Activated CD4-positive, alpha-beta T cell treated with anti-CD3 and anti-CD28 coated beads, Interleukin-2, Interleukin-4, amounts not matched to agents 100 ng/mL and 50 ng/mL, durations not matched to agents 16 hours and 8 hours (primary cell): ENCODE data around the gene MBD4.
"Not testable (repeated sequence)": the region's sequence is repeated elsewhere in the genome, so short reads cannot be mapped to it uniquely, and the experiment has no call there.

Experiments
- DNase-seq: peaks from one replicate; pipeline ENCODE4 v3.0.0-alpha.2; 2020; ENCODE audit warnings: low spot score

Gene MBD4

DNA sequence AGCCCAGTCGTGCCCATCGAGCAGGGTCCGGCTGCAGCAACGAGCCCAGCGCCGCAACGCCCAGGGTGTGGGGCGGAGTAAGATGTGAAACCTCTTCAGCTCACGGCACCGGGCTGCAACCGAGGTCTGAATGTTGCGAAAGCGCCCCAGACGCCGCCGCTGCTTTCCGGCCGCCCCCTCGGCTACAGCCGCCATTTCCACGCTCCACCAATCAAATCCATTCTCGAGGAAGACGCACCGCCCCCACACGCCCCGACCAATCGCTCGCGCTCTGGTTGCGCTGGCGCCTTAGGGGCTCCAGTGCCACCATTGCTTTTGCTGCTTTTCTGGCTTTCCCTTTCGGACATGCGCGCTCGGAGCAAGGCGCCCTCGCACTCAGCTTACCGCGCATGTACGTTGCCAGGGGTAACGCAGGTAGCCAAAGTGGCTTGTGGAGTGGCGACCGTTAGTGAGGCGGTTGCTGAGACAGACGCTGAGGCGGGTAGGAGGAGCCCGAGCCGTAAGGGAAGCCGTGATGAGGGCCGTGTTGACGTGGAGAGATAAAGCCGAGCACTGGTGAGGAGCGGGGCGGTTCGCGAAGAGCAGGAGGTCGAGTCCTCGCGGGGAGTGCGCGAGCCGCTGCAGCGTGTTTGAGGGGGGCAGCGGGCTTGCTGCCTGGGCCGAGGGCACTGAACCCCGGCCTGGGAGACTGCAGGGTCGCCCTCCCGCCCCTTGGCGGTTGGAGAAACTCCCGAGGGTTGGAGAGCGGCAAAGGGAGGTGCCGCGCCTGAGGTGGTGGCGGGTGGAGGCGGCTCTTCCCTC, at the start of gene MBD4, which contains the start of gene IFT122:
Gene MBD4 (minus strand): TSS at position 132 of the 801 bp plus-strand sequence. CDS start 115 bp downstream, at position 17.
Gene IFT122 (plus strand): TSS at position 408 of the 801 bp plus-strand sequence. CDS start 107 bp downstream, at position 515.
- peak; percentile 99 for DNase-seq

DNA sequence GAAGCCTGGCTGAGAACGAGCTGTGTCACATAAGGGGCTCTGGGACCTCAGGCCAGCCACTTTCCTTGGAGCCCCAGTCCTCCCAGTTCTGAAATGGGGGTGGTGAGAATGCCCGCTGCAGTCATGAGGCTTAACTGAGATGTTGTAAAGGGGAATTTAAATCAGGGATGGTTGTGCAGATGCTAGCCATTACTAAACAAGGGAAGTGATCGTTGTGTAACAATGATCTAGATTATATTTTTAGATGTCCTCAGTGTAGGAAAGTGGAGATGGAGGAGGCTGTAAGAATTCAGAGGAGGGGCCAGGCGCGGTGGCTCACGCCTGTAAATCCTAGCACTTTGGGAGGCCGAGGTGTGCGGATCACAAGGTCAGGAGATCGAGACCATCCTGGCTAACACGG, 49.5 kb upstream of the MBD4 start:
- DNase-seq = not testable (repeated sequence)

DNA sequence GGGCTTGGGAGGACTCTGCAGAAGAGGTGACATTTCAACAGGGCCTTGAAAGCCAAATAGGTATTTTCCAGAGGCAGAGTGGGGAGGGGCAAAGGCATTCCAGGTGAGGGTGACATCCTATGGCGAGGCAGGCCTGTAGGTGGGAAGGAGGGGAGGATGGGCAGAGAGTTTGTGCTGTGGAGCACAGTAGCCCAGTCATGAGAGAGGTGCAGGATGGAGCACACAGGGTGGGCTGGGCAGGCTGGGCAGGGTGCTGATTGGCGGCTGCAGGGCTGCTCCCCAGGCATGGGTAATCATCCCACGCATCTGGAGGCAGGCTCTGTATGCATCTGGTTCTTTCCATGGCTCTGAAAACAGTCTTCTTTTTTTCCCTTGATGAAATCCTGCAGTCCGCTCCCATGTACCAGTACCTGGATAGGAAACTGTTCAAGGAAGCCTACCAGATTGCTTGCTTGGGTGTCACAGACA, 48.2 kb upstream of the MBD4 start:
- DNase-seq = not testable (repeated sequence)

DNA sequence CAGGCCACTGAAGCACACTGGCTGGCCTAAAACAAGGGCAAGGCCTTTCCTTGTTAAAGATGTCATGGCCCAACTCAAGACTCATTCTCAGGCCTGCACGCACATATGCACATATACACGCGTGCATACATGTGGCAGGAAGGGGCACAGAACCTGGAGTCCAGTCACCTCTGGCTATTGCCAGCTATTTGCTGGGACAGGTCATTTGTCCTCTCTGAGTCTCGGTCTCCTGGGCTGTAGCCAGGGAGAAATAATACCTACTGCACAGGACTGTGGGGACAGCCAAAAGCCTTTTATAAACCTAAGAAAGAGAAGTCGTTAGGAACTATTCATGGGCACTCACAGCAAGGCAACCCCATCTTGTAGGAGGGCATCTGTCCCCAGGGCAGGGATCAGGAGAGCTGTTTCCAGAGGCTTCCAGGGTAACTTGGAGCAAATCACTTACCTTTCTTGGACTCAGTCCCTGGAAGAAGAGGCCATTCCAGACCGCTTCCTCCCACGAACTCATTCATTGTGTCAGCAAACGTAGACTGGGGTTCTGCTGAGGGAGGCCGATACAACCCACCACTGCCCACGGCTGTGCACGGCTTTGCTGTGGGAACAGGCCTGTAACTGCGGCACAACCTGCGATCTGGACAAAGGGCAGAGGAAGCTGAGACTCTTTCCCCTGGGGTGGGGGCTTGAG, 47.6 kb upstream of the MBD4 start:
- no peak for DNase-seq

DNA sequence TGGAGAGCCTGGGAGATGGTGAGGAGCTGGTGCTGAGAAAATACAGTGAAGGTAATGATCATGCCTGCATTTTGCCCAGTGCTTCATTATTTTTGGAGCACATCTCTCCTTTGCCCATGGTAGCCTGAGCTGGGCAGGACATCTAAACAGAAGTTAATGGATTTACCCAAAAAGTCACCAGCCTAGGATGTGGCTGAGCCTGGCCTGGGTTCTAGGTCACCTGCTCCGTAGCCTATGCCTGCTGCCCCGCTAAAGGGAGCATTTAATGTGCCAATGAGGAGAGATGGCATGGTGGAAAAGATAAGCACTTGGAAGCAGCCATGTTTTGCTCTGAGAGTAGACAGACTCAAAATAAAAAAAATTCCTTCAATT, 46.9 kb upstream of the MBD4 start:
- DNase-seq = no peak

- DNase-seq = peak; percentile 32
These were observed 46.2 kb upstream of the MBD4 start for GRCh38 chr3:129485721-129486663.

DNA sequence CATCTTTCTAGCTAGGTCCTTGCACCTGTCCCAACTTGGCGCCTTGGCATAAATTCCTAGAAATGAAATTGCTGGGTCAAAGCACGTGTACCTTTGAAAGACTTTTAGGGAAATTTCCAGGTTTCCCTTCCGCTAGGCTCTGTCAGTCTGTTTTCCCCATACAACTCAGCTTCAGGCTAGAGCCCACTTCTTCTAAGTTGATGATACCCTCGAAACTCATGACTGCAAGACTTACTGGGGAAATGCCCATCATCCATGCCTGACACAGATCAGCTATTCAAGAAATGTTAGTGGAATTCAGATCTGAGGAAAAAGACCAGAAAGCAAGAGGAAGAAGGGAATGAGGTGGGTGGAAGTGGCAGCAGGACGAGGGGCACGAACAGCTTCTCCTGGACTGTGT, 45.4 kb upstream of the MBD4 start:
- DNase-seq = not testable (repeated sequence)

DNA sequence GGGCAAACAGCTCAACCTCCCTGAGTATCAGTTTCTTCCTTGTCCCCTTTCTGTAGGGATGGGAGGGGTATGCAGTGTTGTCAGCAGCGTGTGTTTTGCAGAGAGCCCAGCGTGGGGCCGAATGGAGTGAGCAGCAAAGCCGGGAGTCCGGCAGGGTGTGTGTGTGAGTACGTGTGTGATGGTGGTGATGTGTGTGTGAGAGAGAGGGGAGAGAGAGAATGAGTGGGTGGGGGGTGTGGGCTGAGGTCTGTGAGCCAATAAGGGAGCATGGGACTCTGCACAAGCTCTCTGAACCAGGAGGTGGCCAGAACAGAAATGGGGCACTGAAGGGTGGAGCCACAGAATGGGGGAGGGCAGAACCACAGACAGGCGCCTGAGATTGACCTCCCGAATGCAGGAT, 44.1 kb upstream of the MBD4 start:
- DNase-seq = no peak

GRCh38 chr3:129482721-129483120, 43.0 kb upstream of the MBD4 start:
- DNase-seq = no peak

GRCh38 chr3:129481766-129482332, 42.1 kb upstream of the MBD4 start:
- peak; percentile 2 for DNase-seq

GRCh38 chr3:129481225-129481765, 41.5 kb upstream of the MBD4 start:
- not testable (repeated sequence) for DNase-seq

DNA sequence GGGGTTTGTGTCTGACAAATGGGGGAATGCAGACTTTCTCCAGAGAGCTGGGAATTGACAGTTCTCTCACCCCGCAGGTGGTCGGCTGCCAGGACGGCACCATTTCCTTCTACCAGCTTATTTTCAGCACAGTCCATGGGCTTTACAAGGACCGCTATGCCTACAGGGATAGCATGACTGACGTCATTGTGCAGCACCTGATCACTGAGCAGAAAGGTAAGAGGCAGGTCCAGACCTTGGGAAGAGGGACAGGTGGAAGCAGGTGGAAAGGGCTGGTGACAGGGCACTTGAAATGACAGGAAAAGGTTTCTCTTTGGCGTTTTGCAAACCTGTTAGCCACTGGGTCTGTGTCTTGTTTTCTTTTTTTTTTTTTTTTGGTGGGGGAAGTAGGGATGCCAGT, 36.8 kb upstream of the MBD4 start:
- no peak for DNase-seq

DNA sequence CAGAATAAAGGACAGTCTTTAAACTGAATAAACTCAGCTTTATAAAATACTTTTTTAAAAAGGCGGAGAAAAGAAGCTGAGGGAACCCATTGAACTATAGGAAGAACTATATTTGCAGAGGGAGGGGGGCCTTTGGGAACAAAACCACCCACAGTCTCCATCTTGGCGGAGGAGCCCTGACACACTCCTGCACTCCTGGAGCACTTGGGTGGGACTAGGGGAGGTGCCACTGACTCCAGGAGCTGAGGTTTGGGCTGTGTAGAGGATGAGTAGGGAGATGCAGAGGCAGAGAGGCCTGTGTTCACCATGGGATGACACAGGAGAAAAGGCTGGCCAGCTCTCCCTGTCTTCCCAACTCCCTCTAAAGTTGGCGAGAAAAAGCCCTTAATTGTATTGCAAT, 36.1 kb upstream of the MBD4 start:
- DNase-seq = no peak

DNA sequence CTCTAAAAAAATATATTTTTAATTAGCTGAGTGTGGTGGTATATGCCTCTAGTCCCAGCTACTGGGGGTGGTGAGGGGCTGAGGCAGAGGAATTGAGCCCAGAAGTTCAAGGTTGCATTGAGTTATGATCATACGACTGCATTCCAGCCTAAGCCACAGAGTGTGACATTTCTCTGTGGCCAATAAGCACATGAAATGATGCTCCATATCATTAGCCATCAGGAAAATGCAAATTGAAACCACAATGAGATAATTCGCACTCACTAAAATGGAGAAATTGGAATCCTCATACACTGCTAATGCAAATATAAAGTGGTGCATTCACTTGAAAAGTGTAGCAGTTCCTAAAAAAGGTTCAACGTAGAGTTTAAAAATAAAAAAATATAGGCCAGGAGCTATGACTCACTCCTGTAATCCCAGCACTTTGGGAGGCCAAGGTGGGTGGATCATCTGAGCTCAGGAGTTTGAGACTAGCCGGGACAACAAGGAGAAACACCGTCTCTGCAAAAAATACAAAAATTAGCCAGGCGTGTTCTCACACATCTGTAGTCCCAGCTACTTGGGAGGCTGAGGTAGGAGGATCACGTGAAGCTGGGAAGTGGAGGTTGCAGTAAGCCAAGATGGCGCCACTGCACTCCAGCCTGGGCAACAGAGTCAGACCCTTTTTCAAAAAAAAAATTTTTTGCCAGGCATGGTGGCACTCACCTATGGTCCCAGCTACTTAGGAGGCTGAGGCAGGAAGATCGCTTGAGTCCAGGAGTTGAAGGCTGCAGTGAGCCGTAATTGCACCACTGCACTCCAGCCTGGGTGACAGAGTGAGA, 35.4 kb upstream of the MBD4 start:
- no peak for DNase-seq

GRCh38 chr3:129473769-129474152, 34.0 kb upstream of the MBD4 start:
- no peak for DNase-seq

DNA sequence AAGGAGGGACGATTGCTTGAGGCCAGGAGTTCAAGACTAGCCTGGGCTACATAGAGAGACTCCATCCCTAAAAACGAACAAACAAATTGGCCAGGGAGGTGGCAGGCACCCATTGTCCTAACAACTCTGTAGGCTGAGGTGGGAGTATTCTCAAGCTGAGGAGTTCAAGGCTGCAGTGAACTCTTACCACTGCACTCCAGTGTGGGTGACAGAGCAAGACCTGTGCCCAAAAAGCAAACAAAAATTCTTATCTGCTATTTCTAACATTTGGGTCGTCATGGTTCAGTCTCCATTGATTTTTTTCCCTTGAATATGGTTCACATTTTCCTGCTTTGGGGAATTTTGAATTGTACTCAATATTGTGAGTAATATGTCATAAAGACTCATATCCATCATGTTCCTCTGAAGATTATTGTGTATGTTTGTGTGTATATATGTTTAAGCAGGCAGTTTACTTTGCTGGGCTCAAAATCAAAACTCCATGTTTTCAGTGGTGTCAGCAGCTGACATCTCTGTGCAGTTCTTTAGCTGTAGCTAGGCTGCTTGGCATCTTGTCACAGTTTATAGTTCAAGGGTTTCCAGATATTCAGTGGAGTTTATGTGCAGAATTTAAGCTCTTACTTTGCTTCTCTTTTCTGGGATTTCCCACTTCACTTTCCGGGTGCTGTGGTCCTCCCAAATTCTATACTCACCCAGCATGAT, 33.5 kb upstream of the MBD4 start:
- DNase-seq = no peak

DNA sequence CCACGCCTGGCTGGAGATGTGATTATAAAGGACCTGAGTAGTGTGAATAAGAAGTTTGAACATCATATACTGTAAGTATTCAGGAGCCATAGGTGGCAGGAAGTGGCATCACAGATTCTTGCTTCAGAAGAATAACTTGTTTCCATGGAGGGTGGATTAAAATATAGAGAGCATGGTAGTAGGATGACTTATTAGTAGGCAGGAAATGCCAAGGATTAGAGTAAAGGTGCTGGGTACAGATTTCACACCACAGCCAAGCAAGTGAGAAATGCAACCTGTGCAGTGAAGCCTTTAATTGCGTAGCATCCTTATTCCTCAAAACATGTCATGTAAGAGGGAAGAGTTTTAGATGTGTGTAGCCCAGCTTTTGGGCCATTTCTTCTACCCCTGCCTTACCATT, 31.1 kb upstream of the MBD4 start:
- DNase-seq = no peak

DNA sequence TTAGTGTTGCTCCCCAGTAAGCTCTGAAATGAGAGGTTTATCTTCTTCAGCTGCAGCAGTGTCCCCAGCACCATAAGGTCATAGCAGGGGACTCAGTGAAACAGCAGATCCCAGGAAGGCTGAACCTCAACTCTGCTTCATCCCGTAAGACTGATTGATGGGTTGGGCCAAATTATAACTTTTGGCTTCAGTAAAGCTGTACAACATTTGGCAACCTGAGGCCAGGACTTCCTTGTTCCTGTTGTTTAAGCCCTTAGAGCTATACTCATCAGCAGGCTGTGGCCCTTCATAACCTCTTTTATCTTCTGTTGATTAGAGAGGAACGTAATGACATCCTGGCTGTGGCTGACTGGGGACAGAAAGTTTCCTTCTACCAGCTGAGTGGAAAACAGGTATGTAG, 29.3 kb upstream of the MBD4 start:
- DNase-seq = no peak

DNA sequence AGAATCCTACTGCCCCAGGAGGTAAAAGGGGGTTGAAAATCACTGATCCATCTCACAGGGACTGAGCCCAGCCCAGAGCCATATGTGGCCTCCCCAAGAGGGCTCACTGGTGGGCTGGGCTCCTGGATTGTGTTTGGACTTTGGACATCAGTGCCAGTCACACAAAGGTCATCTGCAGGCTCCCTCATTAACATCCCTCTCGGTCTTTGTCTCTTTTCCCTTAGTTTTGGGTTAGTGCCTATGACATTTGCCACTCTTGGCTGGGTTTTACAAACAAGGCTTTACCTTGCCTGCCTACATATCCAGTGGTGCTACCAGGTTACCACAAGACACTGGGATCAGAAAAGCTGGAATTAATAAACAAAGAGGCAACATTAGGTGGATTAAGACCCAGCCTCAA, 28.2 kb upstream of the MBD4 start:
- no peak for DNase-seq

DNA sequence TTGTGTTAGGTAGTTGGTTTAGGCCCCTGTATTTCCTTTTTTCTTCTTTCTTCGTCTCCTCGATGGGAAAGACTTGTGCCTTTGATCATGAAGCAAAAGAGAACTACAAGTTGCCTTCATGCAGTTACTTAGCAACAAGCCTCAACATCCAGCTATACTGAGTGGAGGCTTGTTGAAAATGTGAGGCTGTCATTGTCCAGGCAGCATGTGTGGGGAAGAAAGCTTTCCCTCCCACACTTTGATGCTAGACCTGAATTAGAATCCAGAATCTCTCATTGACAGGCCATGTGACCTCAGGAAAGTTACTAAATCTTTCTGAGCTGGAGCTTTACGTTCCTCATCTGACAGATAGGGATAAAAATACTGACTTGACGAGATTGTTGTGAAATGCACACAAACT, 24.0 kb upstream of the MBD4 start:
- DNase-seq = no peak
